ENCODE results near the gene ZRANB3.
"Not testable (repeated sequence)": the region's sequence is repeated elsewhere in the genome, so short reads cannot be mapped to it uniquely, and the experiment has no call there.

Gene ZRANB3

GRCh38 chr2:135485441-135485840 is 45.6 kb downstream of the ZRANB3 start:
- no peak for DNase-seq (ENCODE audit: low spot score)

DNA sequence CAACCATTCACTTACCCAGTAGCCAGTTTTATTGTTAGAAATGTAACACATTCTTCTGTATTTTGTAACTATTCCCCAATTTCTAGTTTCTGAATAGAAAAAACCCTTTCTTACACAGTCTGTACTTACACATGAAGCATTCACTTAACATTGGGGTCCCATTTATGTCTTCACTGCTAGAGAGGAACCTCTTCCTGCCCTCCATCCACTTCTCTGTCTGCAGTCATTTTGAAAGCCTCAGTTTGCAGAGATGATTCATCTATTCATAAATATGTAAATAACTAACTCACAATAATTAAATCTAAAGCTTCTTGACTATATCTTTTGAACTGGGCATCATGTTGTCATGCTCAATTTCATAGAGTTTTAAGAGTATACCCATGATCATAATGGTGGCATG is 55.9 kb downstream of the ZRANB3 start:
- DNase-seq (ENCODE audit: low spot score) = no peak

DNA sequence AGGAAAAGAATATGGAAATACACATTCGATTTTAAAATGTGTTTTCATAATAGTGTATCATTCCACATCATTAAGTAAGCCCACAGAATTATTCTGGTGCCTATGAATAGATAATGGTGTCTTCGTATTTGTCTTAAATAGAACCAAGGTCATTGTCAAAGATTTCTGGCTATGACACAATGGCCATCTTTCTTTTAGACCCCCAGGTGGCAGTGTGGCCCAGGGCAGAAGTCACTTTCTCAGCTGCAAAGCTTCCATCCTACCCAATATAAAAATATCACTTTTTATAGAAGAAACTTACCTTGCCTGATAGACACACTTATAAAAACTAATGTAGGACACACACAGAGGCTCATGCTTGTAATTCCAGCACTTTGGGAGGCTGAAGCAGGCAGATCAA is 57.5 kb downstream of the ZRANB3 start:
- peak; percentile 51 for DNase-seq (ENCODE audit: low spot score)

DNA sequence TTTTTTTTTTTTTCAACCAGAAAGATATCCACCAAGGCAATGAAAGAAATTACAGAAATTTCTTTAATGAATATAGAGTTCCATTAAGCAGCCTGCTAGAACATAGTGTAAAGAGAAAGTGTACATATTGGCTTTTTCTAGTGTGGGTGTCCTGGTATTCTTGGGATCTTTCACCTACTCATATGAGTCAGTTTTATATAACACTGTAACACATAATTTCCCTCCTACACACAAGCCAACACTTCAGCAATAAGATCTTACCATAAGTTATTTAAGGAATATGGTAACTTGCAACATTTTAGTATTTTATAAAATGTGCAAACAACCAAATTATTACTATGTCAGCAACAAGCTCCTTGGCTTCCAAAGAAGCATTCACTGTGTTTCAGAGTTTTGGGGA is 59.9 kb downstream of the ZRANB3 start:
- DNase-seq (ENCODE audit: low spot score) = no peak

- no peak for DNase-seq (ENCODE audit: low spot score)
Observed at GRCh38 chr2:135457279-135457678, 73.7 kb downstream of the ZRANB3 start.

- DNase-seq (ENCODE audit: low spot score) = no peak
Observed at GRCh38 chr2:135456835-135457234, 74.2 kb downstream of the ZRANB3 start.

DNA sequence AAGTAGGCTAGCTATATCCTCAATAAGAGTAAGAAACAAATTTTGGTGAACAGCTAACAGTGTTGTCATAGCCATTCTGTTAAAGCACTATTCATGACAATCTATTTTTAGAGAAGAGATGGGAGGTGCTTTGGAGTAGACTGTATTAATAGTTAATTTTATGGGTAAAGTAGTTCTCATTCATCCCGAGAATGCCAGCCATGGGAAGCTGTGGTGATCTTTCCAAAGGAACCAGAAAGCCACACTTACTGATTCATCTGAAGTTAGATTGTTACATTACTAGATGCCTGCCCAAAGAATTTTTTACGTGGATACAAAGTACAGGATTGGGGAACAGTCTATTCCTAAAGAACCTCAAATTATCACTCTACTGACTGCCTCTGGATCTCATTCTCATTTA is 74.6 kb downstream of the ZRANB3 start:
- no peak for DNase-seq (ENCODE audit: low spot score)

- no peak for DNase-seq (ENCODE audit: low spot score)
Observed at GRCh38 chr2:135454608-135455007, 76.4 kb downstream of the ZRANB3 start.

DNA sequence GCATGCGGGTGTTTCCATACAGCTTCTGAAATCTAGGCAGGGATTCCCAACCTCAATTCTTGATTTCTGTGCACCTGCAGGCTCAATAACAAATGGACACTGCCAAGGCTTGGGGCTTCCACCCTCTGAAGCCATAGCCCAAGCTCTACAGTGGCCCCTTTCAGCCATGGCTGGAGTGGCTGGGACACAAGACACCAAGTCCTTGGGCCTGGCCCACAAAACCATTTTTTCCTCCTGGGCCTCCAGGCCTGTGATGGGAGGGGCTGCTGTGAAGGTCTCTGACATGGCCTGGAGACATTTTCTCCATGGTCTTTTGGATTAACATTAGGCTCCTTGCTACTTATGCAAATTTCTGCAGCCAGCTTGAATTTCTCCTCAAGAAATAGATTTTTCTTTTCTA is 78.0 kb downstream of the ZRANB3 start:
- not testable (repeated sequence) for DNase-seq (ENCODE audit: low spot score)

- DNase-seq (ENCODE audit: low spot score) = no peak
Observed at GRCh38 chr2:135451966-135452365, 79.1 kb downstream of the ZRANB3 start.

- not testable (repeated sequence) for DNase-seq (ENCODE audit: low spot score)
Observed at GRCh38 chr2:135443013-135443412, 88.0 kb downstream of the ZRANB3 start.

- DNase-seq (ENCODE audit: low spot score) = not testable (repeated sequence)
Observed at GRCh38 chr2:135435155-135435554, 95.9 kb downstream of the ZRANB3 start.

DNA sequence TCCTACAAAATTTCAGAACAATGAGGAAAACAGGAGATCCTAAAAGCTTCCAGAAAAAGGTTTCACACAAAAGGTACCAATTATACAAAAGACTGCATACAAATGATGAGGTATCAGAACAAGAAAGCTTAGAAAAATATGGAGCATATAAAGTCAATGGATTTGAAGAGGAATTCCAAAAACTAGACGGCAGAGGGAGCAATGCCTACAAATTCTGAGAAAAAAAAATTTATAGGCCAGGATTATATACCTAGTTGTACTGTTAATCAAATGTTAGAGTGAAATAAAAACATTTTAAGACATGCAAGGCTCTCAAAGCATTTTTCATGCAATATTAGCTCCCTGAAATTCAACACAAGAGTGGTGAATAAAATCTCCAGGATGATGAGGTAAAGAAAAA is 106.2 kb downstream of the ZRANB3 start:
- DNase-seq (ENCODE audit: low spot score) = peak; percentile 16

DNA sequence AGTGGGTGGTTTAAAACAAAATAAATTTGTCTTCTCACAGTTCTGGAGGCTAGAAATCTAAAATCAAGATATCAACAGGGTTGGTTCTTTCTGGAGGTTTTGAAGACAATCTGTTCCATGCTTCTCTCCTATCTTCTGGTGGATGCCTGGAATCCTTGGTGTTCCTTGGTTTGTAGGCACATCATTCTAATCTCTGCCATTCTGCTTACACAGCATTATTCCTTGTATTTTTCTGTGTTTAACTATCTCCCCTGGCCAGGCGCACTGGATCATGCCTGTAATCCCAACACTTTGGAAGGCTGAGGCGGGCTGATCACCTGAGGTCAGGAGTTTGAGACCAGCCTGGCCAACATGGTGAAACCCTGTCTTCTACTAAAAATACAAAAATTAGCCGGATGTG is 108.1 kb downstream of the ZRANB3 start:
- no peak for DNase-seq (ENCODE audit: low spot score)

- no peak for DNase-seq (ENCODE audit: low spot score)
Observed at GRCh38 chr2:135411646-135412045, 119.4 kb downstream of the ZRANB3 start.

DNA sequence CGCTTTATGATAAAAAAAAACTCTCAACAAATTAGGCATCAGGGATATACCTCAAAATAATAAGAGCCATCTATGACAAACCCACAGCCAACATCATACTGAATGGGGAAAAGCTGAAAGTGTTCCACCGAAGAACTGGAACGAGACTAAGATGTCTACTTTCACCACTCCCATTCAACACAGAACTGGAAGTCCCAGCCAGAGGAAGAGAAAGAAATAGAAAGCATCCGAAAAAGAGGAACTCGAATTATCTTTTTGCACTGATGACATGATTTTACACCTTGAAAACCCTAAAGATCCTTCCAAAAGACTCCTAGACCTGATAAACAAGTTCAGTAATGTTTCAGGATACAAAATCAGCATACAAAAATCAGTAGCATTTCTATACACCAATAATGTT is 121.6 kb downstream of the ZRANB3 start:
- no peak for DNase-seq (ENCODE audit: low spot score)

DNA sequence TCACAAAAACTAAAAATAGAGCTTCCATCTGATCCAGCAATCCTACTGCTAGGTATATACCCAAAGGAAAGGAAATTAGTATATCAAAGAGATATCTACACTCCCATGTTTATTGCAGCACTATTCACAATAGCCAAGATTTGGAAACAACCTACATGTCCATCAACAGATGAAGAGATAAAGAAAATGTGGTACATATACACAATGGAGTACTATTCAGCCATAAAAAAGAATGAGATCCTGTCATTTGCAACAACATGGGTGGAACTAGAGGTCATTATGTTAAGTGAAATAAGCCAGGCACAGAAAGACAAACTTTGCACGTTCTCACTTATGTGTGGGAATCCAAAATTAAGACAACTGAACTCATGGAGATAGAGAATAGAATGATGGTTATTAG is 134.8 kb downstream of the ZRANB3 start:
- not testable (repeated sequence) for DNase-seq (ENCODE audit: low spot score)

- DNase-seq (ENCODE audit: low spot score) = no peak
Observed at GRCh38 chr2:135386993-135387392, 144.0 kb downstream of the ZRANB3 start.

GRCh38 chr2:135378591-135378990 is 152.4 kb downstream of the ZRANB3 start:
- DNase-seq (ENCODE audit: low spot score) = no peak

DNA sequence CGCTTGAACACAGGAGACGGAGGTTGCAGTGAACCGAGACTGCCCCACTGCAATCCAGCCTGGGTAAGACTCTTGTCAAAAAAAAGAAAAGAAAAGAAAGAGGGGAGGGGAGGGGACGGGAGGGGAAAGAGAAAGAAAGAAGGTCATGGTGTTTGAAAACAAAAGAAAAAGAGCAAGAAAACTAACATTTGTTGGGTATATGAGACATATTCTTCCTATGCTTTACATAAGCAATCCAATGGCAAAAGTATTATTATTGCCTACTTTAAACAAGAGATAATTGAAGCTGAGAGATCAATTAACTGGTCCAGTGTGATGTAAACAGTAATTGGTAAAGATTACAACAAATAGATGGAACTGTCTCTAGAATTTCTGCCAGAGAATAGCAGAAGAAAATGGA is 157.3 kb downstream of the ZRANB3 start:
- DNase-seq (ENCODE audit: low spot score) = no peak

- DNase-seq (ENCODE audit: low spot score) = no peak
Observed at GRCh38 chr2:135349941-135350340, 181.1 kb downstream of the ZRANB3 start.

DNA sequence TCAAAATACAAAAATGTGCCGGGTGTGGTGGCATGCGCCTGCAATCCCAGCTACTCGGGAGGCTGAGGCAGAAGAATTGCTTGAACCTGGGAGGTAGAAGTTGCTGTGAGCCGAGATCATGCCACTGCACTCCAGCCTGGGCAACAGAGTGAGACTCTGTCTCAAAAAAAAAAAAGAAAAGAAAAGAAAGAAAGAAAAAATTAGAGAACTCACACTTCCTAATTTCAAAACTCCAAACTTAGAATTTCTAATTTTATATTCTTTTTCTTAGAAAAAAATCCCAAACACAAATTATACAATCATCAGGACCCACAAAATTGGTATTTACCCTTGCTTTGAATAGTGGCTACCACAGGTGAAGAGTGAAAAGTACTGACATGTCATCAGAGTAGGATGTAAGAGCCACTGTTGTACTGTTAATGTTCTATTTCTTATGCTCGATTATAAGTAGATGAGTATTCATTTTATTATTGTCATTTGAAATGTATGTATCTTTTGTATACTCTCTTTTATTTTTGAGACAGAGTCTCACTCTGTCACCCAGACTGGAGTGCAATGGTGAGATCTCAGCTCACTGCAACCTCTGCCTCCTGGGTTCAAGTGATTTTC is 182.8 kb downstream of the ZRANB3 start:
- not testable (repeated sequence) for DNase-seq (ENCODE audit: low spot score)

GRCh38 chr2:135337071-135337470 is 193.9 kb downstream of the ZRANB3 start:
- DNase-seq (ENCODE audit: low spot score) = no peak

DNA sequence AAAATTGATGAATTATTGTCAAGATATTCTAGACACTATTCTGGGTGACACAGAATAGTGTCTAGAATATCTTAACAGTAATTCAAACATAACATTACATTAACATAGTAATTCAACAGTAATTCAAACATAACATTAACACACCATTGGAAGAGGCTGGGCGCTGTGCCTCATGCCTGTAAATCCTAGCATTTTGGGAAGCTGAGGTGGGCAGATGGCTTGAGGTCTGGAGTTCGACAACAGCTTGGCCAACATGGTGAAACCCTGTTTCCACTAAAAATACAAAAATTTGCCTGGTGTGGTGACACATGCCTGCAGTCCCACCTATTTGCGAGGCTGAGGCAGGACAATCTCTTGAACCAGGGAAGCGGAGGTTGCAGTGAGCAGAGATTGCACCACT is 195.8 kb downstream of the ZRANB3 start:
- no peak for DNase-seq (ENCODE audit: low spot score)

DNA sequence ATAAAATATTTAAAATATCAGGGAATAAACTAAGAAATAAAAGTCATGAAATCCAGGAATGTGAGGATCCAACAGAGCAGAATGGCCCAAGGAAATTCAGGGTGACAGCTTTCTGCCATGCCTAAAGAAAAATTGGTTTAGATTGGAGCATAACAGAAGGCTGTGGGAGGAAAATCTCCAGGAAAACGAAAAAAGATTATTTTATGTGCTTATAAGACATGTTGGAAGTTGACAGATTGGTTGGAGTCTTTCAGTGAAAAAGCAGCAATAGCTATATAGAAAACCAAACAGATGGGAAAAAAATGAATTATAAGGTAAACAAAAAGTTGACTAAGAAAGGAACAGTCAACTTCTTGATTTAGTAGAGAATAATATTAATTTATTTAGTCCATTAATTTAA is 203.9 kb downstream of the ZRANB3 start:
- DNase-seq (ENCODE audit: low spot score) = no peak
